Measurements from ENCODE around the gene ZDHHC13. TPM values are rescaled to one million over a fixed set of nuclear protein-coding genes. Genes with fewer than 3 reads are reported as not detected.

Gene ZDHHC13
- polyA plus RNA-seq, 2 of the 4 experiments (the other 2 are of a cell fraction) = 17.6 to 34.3 TPM

DNA sequence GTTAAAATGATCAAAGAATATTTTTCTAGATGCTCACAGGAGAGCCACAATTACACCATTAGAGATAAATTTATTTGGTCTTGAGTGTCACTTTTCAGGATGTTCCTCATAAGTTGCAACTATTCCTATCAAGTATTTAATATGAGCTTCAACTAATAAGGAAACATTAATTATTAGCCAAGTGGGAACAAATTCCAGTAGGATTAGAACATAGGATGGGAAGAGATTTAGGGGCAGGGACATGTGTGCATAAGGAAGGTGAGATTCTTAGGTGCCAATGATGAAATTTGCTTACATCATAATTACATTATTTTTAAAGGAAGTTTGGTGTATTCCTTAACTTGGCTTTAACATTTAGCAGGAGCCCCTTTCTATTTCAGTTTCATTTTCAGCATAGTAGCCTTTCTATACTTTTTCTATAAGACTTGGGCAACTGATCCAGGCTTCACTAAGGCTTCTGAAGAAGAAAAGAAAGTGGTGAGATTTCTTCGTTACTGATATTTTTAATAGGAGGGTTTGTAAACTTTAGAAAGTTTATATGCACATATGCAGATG lies 46.1 kb downstream of the ZDHHC13 start:
- ATAC-seq (no peak), FAIRE-seq (no peak), DNase-seq (ENCODE audit: low read depth in 1 of 2, low spot score in 1 of 2) (no peak)
- Histone ChIP-seq H3K27ac (no peak overlapping the region), H3K4me2 (no peak overlapping the region), H3K4me3 (no peak overlapping the region), H3K9me3 (no peaks in the 10 kb centered on the region), H3K4me1 (no peaks in the 10 kb centered on the region)
- POLR2A ChIA-PET = no interaction called here
- TF ChIP-seq ZSCAN20 (CRISPR knock-in tag; IDR thresholded peaks at IDR 0.05) (no peak), KDM1A (IDR thresholded peaks at IDR 0.05; ENCODE audit: low read depth) (no peak), FOXS1 (CRISPR knock-in tag; IDR thresholded peaks at IDR 0.05) (no peak), POLR2A (IDR thresholded peaks at IDR 0.05; ENCODE audit: low read length) (no peak), SMC3 (IDR thresholded peaks at IDR 0.05) (no peak), FOSL2 (IDR thresholded peaks at IDR 0.05) (no peak), FOSL2 (CRISPR knock-in tag; IDR thresholded peaks at IDR 0.05) (no peak), BHLHE40 (IDR thresholded peaks at IDR 0.05; ENCODE audit: low read depth, low read length) (no peak), KDM5A (IDR thresholded peaks at IDR 0.05) (no peak)
- TF ChIP-seq, protein P1, sequence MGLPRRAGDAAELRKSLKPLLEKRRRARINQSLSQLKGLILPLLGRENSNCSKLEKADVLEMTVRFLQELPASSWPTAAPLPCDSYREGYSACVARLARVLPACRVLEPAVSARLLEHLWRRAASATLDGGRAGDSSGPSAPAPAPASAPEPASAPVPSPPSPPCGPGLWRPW (IDR thresholded peaks at IDR 0.05) = no peak
- CTCF ChIA-PET = interaction anchor here (2.0 kb wide), 1 partner anchor 9 kb away, joined by 6 read pairs; no protein-coding TSS in a partner anchor
- WGBS (ENCODE audit: missing lambda C conversion rate) = 89% methylated on average over 1 of the region's 1 CpG

DNA sequence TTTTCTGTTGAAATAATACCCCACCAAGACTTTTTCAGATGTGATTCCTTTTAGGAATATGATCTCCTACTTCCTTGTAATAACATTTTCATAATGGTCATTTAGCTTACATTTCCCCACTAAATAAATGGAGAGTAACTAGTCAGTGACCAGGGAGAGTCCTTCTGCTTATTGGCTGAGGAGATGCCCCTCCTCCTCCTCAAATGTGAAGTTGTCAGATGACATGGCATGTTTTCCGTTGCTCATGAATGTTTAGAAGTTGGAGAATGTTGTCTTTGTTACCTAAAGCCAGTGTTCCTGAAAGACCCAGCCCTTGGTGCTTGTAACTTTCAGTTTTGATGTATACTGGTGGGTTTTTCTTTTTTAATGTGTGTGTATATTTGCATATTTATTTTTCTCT lies 46.6 kb downstream of the ZDHHC13 start:
- no peak for ATAC-seq
- H3K4me2 ChIP-seq = no peak overlapping the region
- H3K4me3 ChIP-seq = no peak overlapping the region
- H3K9me3 ChIP-seq = no peaks in the 10 kb centered on the region
- 82% methylated on average over 1 of the region's 1 CpG for WGBS (ENCODE audit: missing lambda C conversion rate)
- TF ChIP-seq EP300 (IDR thresholded peaks at IDR 0.05) (no peak), NFE2L2 (conservative IDR thresholded peaks at IDR 0.05; ENCODE audit: low read length) (no peak), NPAS2 (CRISPR knock-in tag; IDR thresholded peaks at IDR 0.05; ENCODE audit: borderline replicate concordance) (no peak), SMC3 (IDR thresholded peaks at IDR 0.05) (no peak), ZSCAN20 (CRISPR knock-in tag; IDR thresholded peaks at IDR 0.05) (no peak), CEBPB (IDR thresholded peaks at IDR 0.05) (no peak), SREBF2 (IDR thresholded peaks at IDR 0.05) (no peak), PHF8 (IDR thresholded peaks at IDR 0.05; ENCODE audit: borderline replicate concordance, low read depth) (no peak), FOSB (CRISPR knock-in tag; IDR thresholded peaks at IDR 0.05) (no peak), RAD21 (conservative IDR thresholded peaks at IDR 0.05 in 1 of 2, IDR thresholded peaks at IDR 0.05 in 1 of 2) (no peak), POLR2AphosphoS2 (conservative IDR thresholded peaks at IDR 0.05; ENCODE audit: low read length) (no peak), TP53 (CRISPR knock-in tag; IDR thresholded peaks at IDR 0.05) (no peak)
- TF ChIP-seq, protein P2, sequence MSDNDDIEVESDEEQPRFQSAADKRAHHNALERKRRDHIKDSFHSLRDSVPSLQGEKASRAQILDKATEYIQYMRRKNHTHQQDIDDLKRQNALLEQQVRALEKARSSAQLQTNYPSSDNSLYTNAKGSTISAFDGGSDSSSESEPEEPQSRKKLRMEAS (IDR thresholded peaks at IDR 0.05) = no peak
- CTCF ChIA-PET = no interaction called here
- H3K4me1 ChIP-seq = no peaks in the 10 kb centered on the region
- POLR2A ChIA-PET = no interaction called here
- no peak for FAIRE-seq
- no peak for DNase-seq (ENCODE audit: low read depth in 1 of 2, low spot score in 1 of 2)
- no peak overlapping the region for H3K27ac ChIP-seq

DNA sequence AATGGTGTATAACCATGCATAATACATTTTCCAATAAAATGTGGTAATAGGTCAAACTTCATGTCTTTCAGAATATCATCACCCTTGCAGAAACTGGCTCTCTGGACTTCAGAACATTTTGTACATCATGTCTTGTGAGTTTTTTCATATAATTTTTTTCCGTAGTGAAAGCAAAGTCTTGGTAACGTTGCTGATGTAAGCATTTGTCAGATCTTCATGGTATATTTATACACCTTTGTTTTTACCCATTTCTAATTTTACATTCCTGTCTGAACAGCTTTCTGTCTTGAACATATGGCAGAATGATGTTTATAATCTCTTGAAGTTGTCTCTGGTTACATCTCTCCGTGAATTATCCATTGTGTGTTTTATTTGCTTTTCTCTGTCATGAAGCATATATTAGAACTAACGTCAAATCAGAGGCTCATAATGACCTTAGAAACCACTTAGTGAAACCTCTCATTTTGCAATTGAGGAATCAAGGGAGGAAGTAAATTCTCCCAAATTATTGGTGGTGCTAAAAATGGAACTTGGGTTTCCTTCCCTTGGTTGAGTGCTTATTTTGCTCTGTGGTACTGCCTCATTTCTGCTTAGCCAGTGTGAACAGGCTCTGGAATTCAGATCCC lies 47.4 kb downstream of the ZDHHC13 start:
- Histone ChIP-seq H3K4me3 (no peak overlapping the region), H3K4me1 (no peaks in the 10 kb centered on the region), H3K9me3 (no peaks in the 10 kb centered on the region), H3K4me2 (no peak overlapping the region), H3K27ac (no peak overlapping the region)
- DNase-seq (ENCODE audit: low read depth in 1 of 2, low spot score in 1 of 2) (no peak), ATAC-seq (no peak), FAIRE-seq (no peak)
- CTCF ChIA-PET = no interaction called here
- POLR2A ChIA-PET = no interaction called here
- TF ChIP-seq RNF2 (IDR thresholded peaks at IDR 0.05; ENCODE audit: borderline replicate concordance, low read depth) (no peak), MAFK (IDR thresholded peaks at IDR 0.05; ENCODE audit: partially characterized antibody) (peak; percentile 31)
- 92% methylated on average over 4 of the region's 4 CpGs for WGBS (ENCODE audit: missing lambda C conversion rate)

DNA sequence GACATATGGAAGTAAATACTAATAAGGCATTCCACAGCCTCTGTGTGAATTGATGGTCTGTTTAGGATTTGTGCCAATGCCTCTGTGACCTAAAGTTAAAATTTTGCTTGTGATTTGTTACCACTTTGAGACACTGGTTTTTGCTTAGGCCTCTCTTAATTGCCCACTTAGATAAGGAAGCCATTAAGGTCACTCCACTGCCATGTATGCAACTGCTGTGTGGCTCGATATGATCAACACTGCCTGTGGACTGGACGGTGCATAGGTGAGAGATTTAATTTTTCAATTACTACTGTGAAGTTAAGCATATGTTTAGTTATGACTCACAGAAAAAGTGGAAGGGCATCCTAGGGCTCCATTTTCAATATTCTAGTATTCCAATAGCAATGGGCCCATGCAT lies 47.9 kb downstream of the ZDHHC13 start:
- POLR2A ChIA-PET = no interaction called here
- H3K4me3 ChIP-seq = no peak overlapping the region
- CTCF ChIA-PET = no interaction called here
- no peaks in the 10 kb centered on the region for H3K4me1 ChIP-seq
- DNase-seq (ENCODE audit: low read depth in 1 of 2, low spot score in 1 of 2) (no peak), ATAC-seq (no peak), FAIRE-seq (no peak)
- 94% methylated on average over 2 of the region's 2 CpGs for WGBS (ENCODE audit: missing lambda C conversion rate)
- TF ChIP-seq, protein P3, sequence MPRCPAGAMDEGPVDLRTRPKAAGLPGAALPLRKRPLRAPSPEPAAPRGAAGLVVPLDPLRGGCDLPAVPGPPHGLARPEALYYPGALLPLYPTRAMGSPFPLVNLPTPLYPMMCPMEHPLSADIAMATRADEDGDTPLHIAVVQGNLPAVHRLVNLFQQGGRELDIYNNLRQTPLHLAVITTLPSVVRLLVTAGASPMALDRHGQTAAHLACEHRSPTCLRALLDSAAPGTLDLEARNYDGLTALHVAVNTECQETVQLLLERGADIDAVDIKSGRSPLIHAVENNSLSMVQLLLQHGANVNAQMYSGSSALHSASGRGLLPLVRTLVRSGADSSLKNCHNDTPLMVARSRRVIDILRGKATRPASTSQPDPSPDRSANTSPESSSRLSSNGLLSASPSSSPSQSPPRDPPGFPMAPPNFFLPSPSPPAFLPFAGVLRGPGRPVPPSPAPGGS (IDR thresholded peaks at IDR 0.05) = no peak
- no peak overlapping the region for H3K27ac ChIP-seq
- H3K9me3 ChIP-seq = no peaks in the 10 kb centered on the region
- H3K4me2 ChIP-seq = no peak overlapping the region
